GM18520 (cell line): ENCODE data around the gene MBP.

Experiments used
- ATAC-seq: cut with Tn5 transposase; IDR thresholded peaks from one replicate; pipeline ENCODE4 v1.9.1; 2021; ENCODE audit not compliant: unreplicated experiment

MBP gene

DNA sequence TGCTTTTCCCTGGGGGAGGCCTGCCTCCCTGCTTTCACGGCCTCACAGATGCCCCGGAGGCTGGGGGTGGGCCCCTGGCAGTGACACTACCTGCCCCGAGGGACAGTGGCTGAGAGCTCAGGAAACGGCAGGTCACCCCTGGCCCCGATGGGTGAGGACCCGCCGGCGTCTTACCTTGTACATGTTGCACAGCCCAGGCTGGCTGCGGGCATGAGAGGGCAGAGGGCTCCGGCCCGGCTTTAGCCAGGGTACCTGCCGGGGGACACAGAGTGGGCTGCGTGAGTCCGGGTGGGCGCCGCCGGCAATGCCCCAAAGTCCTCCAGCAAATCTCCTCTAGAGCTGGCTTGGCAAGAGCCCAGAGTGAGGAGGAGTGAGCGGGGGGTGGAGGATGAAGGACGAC is 122.9 kb downstream of the MBP start:
- ATAC-seq, result no peak

DNA sequence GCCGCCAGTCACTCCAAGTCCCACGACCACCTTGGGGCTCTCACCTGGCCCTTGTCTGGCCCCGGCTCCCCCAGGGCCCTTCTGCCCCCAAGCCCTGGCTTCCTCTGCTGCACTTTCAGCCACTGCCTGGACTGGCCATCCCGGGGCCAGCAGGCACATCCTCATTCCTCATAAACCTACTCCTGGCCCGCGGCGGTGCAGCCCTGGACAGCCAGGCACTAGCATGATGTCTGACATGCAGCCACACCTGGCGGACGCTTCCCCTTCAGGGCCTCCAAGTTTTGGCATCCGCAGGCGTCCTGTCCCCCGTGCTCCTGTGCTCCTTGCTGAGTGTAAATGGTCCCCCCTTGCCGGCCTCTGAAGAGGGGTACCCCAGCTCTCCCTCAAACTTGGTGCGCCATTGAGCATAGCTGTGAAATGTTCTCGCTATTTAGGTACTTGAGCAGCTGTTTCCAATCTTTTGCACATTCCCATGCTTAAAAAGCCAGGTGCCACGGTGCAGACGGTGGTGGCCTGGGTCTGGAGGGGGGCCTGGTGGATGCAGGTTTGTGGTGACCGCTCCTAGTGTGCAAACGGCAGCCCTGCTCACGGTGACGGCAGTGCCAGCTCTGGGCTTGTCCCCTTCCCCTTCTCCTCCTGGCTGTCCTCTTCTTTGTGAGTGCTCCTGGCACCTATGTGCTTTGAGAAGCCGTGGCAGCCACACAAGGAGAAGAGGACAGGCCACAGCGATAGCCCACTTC is 123.8 kb downstream of the MBP start:
- ATAC-seq, result no peak

DNA sequence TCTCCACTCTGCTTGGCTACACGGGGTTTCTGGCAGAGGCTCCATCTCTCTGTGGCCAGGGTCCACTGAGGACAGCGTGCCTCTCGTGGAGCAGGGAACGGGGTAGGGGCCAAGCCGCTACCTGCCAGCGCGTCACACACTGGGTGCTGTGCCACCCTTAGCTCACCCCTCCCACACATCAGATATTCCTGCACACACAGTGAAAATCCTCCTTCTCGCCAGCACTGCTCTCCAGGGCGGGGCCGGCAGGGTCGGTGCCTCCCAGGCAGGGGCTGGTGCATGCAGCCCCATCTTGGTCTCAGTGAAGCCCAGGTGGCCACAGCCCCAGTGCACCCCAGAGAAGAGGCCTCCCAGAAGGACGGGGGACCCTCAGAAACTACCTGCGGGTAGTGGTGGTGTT is 124.6 kb downstream of the MBP start:
- ATAC-seq, result no peak

DNA sequence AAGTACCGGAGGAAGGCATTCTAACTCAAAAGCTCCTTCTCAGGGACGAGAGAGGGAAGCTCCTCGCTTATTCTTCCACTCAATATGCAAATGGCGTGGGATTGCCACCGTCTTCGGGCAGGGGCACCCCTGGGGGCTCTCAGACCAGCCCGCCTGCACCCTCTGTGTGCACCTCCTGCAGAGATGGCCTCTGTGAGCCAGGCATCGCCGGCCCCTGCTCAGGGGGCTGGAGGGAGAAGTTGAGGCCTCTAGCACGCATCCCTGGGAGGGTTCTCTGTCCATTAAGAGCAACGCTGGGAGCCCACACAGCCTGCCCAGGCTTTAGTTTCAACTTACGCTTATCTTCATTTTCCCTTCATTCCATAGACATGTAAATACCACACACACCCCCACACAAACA is 125.3 kb downstream of the MBP start:
- ATAC-seq, result no peak

DNA sequence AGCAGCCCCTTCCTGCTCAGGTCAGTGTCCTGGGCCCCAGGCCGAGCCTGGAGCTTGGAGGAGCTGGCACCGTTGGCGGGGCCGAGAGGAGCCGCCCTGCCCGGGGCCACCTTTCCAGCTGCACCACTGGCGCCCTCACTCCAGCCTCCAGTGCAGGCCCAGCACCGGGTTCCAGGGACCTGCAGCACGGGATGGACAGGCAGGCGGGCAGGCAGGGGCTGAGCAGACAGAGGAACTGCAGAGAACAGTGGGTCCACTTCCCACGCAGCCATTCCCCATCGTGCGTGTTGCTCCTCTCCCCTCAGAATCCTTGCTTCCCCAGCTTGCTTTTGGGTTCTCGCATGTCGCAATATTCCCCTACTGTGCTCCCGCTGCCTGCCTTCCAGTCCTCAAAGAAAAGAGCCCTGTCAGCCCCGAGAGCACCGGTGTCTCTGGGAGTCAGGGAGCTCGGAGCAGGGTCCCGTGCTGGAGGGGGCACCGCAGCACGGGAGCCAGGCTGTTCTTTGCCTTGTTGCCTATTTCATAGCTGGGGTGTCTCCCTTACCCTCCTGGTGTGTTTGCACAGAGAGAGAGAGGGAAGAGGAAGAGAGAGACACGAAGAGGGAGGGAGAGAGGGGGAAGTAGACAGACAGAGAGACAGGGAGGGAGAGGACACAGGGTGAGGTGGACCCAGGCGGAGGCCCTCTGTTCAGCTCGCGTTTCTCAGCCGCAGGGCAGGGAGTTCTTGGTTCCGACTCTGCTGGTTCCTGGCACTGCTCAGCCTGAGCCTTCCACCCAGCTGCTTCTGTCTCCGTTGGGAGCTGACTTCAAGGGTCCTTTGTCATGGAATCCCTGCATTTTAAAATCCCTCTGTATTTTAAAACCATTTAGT is 126.0 kb downstream of the MBP start:
- ATAC-seq, result no peak

- ATAC-seq, result no peak
Observed at GRCh38 chr18:77005651-77006195, 126.9 kb downstream of the MBP start.

- no peak for ATAC-seq
Observed at GRCh38 chr18:77004555-77005380, 127.8 kb downstream of the MBP start.

DNA sequence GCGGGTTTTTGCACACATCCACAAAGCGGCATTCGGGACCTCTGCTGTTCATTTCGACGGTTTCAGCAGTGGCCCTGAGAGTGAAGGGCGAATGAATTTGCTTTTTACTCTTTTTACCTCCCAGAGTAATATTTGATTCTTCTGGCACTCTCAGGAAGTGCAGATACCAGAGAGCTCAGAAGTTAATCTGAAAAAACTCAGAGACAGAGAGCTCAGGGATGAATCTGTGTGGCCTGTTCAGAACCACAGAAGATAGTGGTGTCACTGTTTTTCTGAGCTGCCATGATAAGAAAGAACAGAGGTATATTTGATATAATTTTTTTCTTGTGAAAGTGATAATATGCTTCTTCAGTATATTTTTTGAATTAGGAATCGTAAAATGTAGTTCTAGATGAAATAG is 129.3 kb downstream of the MBP start:
- no peak for ATAC-seq

- no peak for ATAC-seq
Observed at GRCh38 chr18:77002496-77002895, 130.1 kb downstream of the MBP start.

DNA sequence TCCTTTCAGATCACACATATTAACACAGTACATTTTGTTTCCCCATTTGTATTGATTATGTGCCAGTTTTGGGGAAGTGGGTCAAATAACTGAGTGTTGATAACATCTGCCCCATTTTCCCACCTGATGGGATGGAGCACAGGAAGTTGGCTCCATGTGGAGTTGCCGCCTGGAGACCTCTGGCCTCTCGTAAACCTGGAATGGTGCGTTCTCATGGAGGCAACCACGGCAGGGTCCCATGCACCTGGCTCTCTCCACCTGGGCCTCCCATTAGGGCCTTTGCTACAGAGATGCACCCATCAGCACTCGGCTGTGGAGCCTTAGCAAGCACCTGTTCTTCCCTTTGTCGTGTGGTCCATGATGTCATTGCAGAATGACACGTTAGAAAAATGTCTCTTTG is 130.6 kb downstream of the MBP start:
- no peak for ATAC-seq

DNA sequence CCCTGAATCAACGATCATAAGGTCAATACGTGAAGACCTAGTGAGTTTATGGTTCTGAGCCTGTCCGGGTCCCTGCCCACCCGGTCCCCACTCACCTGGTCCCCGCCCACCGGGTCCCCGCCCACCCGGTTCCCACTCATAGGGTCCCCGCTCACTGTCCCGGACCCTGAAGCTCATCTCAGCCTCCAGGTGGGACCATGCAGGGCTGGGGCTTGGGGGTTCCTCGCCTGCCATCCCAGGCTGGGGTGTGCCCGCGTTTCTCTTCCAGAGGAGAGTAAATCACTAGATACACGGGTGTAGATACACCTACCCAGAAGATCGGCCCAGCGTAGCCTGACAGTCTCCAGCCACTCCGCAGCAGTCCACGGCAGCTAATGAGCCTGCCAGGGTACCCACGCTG is 131.5 kb downstream of the MBP start:
- ATAC-seq, result no peak

- no peak for ATAC-seq
Observed at GRCh38 chr18:77000527-77000926, 132.1 kb downstream of the MBP start.

DNA sequence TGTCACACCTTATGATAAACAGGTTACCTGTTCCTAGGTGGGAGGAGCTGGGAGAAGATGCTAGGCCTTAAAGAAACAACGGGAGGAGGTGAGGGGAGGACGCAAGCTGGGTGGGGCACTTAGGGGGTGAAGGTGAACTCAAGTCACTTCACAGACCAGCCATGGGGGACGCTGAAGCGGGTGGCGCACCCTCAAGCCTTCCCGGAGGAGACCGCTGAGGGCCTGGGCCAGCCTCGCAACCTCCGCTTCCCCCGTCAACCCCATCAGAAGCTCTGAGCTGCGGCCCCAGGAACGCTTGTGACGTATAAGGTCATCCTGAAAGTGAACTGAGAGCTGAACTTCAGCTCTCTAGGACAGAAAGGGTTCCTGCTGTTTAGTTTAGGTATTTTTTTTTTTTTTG is 133.5 kb downstream of the MBP start:
- ATAC-seq, result no peak

DNA sequence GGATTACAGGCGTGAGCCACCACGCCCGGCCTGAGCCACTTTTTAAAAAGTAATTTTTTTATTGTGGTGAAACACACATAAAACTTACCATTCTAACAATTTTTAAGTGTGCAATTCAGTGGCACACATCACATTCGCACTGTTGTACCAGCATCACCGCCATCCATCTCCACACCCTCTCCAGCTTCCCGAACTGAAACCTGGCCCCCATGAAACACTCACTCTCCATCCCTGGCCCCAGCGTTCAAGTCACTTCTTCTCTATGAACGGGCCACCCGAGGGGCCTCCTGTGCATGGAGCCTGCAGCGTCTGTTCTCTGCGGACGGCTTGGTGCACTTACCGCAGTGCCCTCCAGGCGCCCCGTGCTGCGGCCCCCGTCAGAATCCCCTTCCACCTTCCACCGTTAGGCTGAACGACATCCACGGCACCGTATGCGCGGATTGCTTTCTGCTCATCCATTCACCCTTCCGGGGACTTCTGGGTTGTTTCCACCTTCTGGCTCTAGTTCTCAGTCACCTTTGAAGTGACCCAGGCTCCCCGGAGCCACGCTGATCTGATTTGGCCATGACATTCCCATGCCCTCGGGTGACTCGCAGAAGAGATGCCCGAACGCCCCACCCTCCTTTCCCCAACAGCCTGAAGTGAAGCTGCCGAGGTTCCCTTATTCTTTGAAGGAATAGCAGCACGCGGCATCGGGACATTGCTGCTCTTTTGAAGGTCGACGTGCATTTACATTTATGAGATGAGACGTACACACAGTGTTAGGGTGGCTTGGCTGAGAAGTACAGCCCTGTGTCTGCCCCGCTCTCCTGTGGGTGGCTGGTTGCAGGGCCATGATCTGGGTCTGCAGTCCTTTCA is 134.4 kb downstream of the MBP start:
- no peak for ATAC-seq

- ATAC-seq, result no peak
Observed at GRCh38 chr18:76996429-76996828, 136.2 kb downstream of the MBP start.

DNA sequence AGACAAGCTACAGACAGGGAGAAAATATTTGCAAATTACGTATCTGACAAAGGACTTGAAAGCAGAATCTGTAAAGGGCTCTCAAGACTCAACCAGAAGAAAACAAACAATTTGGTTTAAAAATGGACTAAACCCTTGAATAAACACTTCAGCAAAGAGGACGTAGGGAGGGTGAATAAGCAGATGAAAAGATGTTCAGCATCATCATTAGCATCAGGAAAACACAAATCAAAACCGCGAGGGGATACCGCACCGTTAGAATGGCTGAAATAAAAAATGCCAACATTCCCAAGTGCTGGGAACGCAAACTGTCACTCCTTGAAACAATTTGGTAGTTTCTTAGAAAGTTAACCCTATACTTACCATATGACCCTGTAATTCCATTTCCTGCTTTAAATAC is 136.7 kb downstream of the MBP start:
- ATAC-seq, result no peak

- ATAC-seq, result no peak
Observed at GRCh38 chr18:76994086-76994654, 138.4 kb downstream of the MBP start.

DNA sequence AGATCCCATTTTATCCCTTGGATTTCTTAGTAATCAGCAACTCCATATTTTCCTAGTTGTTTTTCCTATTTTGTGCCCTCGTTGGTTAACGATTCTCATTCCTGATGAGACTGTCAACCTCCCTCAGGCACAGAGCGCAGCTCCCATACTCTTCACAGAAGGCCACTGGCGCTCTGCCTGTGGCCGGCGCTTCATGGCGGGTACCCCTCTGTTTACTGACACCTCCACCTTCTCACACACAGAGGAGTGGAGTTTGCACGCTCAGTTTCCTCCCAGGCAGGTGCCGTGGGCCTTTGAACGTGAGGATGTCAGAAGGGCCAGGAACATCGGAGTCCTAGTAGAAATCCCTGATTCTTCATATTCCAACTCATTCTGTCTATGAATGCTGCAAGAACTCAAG is 139.0 kb downstream of the MBP start:
- no peak for ATAC-seq

DNA sequence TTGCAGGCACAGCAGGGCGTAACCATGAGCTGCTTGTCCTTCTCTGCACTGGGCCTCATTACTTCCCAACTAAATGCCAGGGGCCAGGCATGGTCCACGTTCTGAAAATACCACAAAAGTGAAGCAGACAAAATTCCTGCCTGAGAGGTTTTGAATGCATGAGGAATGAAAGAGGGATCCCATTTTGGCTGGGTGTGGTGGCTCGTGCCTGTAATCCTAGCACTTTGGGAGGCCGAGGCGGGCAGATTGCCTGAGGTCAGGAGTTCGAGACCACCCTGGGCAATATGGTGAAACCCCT is 139.5 kb downstream of the MBP start:
- no peak for ATAC-seq
